ENCODE data around the gene ACVR1B. TPM values are rescaled to one million over a fixed set of nuclear protein-coding genes. Genes with fewer than 3 reads are reported as not detected.

The ACVR1B gene
- total and polyA plus RNA-seq, 2 of the 8 experiments (the other 6 are each of a cell fraction or from before 2014, with no cell fraction given): 16.0 to 19.2 TPM

GRCh38 chr12:52037248-52037861 lies 85.9 kb downstream of the ACVR1B start (continued):
- TF ChIP-seq BACH1 (IDR thresholded peaks at IDR 0.05; ENCODE audit: low read length) (no peak), RBBP5 (IDR thresholded peaks at IDR 0.05; ENCODE audit: borderline replicate concordance, low read depth, low read length) (no peak), TAF7 (optimal IDR thresholded peaks at IDR 0.05; ENCODE audit: borderline replicate concordance, low read depth, low read length) (no peak), PHF8 (conservative IDR thresholded peaks at IDR 0.05; ENCODE audit: low read depth, low read length) (peak; percentile 56; the same call in 1 of the 2 replicates), EGR1 (IDR thresholded peaks at IDR 0.05; ENCODE audit: borderline replicate concordance, low read depth, low read length) (0 out of 2 replicates have a peak, but pooled peaks have one; percentile 32), POU5F1 (IDR thresholded peaks at IDR 0.05; ENCODE audit: low read depth, low read length) (no peak), FOSL1 (IDR thresholded peaks at IDR 0.05; ENCODE audit: insufficient read depth, low read depth, low read length) (no peak), CREB1 (IDR thresholded peaks at IDR 0.05) (no peak), CTCF (IDR thresholded peaks at IDR 0.05; ENCODE audit: control extremely low read depth in 1 of 3, insufficient read depth in 1 of 3, low read depth in 1 of 3, low read length in 3 of 3) (0 out of 4 replicates have a peak, but pooled peaks of 1 of the 3 experiments have one; percentile 13), YY1 (IDR thresholded peaks at IDR 0.05; ENCODE audit: low read depth, low read length) (no peak), RNF2 (IDR thresholded peaks at IDR 0.05; ENCODE audit: borderline replicate concordance, low read depth, low read length, missing control alignments, poor library complexity, severe bottlenecking) (no peak), JUN (IDR thresholded peaks at IDR 0.05; ENCODE audit: low read depth, low read length) (no peak), BRCA1 (IDR thresholded peaks at IDR 0.05; ENCODE audit: low read depth, low read length) (no peak), E2F6 (IDR thresholded peaks at IDR 0.05) (peak; percentile 99), KDM5A (IDR thresholded peaks at IDR 0.05; ENCODE audit: low read length) (no peak), NANOG (IDR thresholded peaks at IDR 0.05; ENCODE audit: insufficient read depth, low read depth, low read length, poor library complexity, severe bottlenecking) (no peak), POLR2AphosphoS5 (IDR thresholded peaks at IDR 0.05; ENCODE audit: low read depth, low read length) (no peak), SIX5 (IDR thresholded peaks at IDR 0.05; ENCODE audit: low read depth, low read length) (no peak), MAX (IDR thresholded peaks at IDR 0.05) (peak; percentile 95), ZNF274 (IDR thresholded peaks at IDR 0.05; ENCODE audit: borderline replicate concordance, extremely low read depth, low read length) (no peak), TCF12 (IDR thresholded peaks at IDR 0.05; ENCODE audit: low read depth, low read length) (no peak)
